NB4 (cell line): ENCODE data around the gene ERMN.

Experiments used
- MYC ChIP-seq: IDR thresholded peaks from 2 replicates; pipeline ENCODE4 v1.6.1; 2011; ENCODE audit warnings: low read depth, low read length
- POLR2A ChIP-seq: IDR thresholded peaks from 2 replicates; pipeline ENCODE4 v1.6.1; 2011; ENCODE audit warnings: mild to moderate bottlenecking; ENCODE audit not compliant: insufficient read length; ENCODE audit errors: extremely low read depth
- TF ChIP-seq, protein P1 (sequence below): IDR thresholded peaks from one replicate; pipeline ENCODE4 v1.5.1; 2012; ENCODE audit warnings: low read depth, low read length
- TF ChIP-seq, protein P2 (sequence below): IDR thresholded peaks from 2 replicates; pipeline ENCODE4 v1.6.1; 2011; ENCODE audit warnings: low read depth, low read length

DNA sequence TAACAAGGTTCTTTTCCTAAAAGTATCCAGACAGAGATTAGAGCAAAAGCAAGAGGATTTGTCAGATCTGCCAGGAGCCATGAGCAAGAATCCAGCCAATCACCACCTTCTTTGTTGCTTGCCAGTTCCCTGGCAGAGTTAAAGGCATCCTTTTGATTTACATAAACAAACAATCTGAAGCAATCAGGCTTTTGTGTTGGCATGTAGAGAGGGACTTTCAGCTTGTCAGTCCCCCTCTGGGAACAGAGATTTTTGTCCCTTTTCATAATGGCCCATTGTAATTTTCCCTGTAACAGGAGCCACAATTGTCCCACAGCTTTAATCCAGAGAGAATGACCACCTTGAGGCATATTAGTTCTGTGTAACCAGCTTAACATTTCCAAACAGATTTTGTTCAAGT is at the start of gene ERMN:
- TF ChIP-seq, protein P1, sequence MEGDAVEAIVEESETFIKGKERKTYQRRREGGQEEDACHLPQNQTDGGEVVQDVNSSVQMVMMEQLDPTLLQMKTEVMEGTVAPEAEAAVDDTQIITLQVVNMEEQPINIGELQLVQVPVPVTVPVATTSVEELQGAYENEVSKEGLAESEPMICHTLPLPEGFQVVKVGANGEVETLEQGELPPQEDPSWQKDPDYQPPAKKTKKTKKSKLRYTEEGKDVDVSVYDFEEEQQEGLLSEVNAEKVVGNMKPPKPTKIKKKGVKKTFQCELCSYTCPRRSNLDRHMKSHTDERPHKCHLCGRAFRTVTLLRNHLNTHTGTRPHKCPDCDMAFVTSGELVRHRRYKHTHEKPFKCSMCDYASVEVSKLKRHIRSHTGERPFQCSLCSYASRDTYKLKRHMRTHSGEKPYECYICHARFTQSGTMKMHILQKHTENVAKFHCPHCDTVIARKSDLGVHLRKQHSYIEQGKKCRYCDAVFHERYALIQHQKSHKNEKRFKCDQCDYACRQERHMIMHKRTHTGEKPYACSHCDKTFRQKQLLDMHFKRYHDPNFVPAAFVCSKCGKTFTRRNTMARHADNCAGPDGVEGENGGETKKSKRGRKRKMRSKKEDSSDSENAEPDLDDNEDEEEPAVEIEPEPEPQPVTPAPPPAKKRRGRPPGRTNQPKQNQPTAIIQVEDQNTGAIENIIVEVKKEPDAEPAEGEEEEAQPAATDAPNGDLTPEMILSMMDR: no peak
- no peak for TF ChIP-seq POLR2A
- TF ChIP-seq MYC: no peak
- TF ChIP-seq, protein P2, sequence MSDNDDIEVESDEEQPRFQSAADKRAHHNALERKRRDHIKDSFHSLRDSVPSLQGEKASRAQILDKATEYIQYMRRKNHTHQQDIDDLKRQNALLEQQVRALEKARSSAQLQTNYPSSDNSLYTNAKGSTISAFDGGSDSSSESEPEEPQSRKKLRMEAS: no peak
